ENCODE results near the gene ENKD1.

ENKD1 gene

GRCh38 chr16:67683767-67684166 lies 17.2 kb upstream of the ENKD1 start:
- DNase-seq (ENCODE audit: low spot score): no peak
- ChIA-PET POLR2A (ENCODE audit: low non-redundant PET) (no interaction called here), CTCF (interaction anchor here (2.7 kb wide), 1 partner anchor 11 kb away, joined by 15 read pairs; no protein-coding TSS in a partner anchor)
- TF ChIP-seq, protein P1, sequence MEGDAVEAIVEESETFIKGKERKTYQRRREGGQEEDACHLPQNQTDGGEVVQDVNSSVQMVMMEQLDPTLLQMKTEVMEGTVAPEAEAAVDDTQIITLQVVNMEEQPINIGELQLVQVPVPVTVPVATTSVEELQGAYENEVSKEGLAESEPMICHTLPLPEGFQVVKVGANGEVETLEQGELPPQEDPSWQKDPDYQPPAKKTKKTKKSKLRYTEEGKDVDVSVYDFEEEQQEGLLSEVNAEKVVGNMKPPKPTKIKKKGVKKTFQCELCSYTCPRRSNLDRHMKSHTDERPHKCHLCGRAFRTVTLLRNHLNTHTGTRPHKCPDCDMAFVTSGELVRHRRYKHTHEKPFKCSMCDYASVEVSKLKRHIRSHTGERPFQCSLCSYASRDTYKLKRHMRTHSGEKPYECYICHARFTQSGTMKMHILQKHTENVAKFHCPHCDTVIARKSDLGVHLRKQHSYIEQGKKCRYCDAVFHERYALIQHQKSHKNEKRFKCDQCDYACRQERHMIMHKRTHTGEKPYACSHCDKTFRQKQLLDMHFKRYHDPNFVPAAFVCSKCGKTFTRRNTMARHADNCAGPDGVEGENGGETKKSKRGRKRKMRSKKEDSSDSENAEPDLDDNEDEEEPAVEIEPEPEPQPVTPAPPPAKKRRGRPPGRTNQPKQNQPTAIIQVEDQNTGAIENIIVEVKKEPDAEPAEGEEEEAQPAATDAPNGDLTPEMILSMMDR (conservative IDR thresholded peaks at IDR 0.05; ENCODE audit: low read depth): no peak
- H3K27ac ChIP-seq: no peak overlapping the region

- no peak overlapping the region for H3K27ac ChIP-seq
- TF ChIP-seq, protein P1 (conservative IDR thresholded peaks at IDR 0.05; ENCODE audit: low read depth): no peak
- ChIA-PET POLR2A (ENCODE audit: low non-redundant PET) (no interaction called here), CTCF (interaction anchor here (0.6 to 0.9 kb wide), 3 partner anchors 43 to 136 kb away, joined by 3 to 4 read pairs (median 4); no protein-coding TSS in a partner anchor)
- no peak for DNase-seq (ENCODE audit: low spot score)
These were observed 13.7 kb upstream of the ENKD1 start for GRCh38 chr16:67679935-67680897.

DNA sequence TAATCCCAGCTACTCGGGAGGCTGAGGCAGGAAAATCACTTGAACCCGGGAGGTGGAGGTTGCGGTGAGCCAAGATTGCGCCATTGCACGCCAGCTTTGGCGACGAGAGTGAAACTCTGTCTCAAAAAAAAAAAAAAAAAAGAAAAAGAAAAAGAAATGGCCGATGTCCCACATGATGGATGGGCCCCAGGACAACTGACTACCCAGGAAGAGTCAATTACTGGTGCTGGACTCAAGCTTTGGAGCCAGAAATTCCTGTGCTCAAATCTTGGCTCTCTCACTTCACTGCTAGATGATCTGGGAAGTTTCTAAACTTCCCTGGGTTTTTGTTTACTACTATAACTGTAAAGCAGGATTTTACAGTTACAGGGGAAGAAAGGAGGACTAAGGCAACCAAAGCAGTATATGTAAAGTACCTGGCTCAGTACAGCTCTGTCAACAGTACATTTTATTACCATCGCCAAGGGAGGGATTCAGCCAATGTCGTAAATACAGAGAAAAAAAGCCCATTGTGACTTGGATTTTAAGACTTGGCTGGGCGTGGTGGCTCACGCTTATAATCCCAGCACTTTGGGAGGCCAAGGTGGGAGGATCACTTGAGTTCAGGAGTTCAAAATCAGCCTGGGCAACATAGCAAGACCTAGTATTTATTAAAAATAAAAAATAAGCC lies 11.9 kb upstream of the ENKD1 start:
- DNase-seq (ENCODE audit: low spot score): no peak
- ChIA-PET CTCF (no interaction called here), POLR2A (ENCODE audit: low non-redundant PET) (interaction anchor here (0.7 kb wide), 1 partner anchor 155 kb away, joined by 3 read pairs; no protein-coding TSS in a partner anchor)
- TF ChIP-seq, protein P1 (conservative IDR thresholded peaks at IDR 0.05; ENCODE audit: low read depth): no peak
- no peak overlapping the region for H3K27ac ChIP-seq

- peak overlapping the region; percentile 7; the same call in 1 of the 2 replicates for H3K27ac ChIP-seq
- no peak for DNase-seq (ENCODE audit: low spot score)
- ChIA-PET POLR2A (ENCODE audit: low non-redundant PET) (no interaction called here), CTCF (no interaction called here)
- TF ChIP-seq, protein P1 (conservative IDR thresholded peaks at IDR 0.05; ENCODE audit: low read depth): no peak
These were observed 11.2 kb upstream of the ENKD1 start for GRCh38 chr16:67677712-67678111.

DNA sequence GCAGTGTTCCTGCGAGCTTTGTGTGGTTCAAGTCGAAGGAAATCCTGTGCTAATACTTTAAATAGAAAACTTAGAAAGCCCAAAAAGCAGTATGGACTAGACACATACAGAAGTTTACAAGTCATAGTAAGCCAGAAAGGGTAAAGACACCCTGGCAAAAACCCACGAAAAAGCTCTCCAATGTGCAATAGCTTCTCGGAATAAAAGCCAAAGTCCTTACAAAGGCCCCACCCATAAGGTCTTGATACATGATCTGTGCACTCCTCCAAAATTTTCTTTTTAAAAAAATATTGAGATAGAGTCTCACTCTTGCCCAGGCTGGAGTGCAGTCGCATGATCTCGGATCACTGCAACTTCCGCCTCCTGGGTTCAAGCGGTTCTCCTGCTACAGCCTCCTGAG lies 10.4 kb upstream of the ENKD1 start:
- ChIA-PET POLR2A (ENCODE audit: low non-redundant PET) (interaction anchor here (0.6 kb wide), 1 partner anchor 119 kb away, joined by 3 read pairs; no protein-coding TSS in a partner anchor), CTCF (interaction anchor here (0.7 to 1.0 kb wide), 3 partner anchors 9 to 196 kb away, joined by 3 to 7 read pairs (median 3); partner anchors contain the start of gene ATP6V0D1)
- no peak for DNase-seq (ENCODE audit: low spot score)
- TF ChIP-seq, protein P1 (conservative IDR thresholded peaks at IDR 0.05; ENCODE audit: low read depth): no peak
- H3K27ac ChIP-seq: peak overlapping the region; percentile 7; the same call in 1 of the 2 replicates

GRCh38 chr16:67676516-67676915 lies 10.0 kb upstream of the ENKD1 start:
- ChIA-PET POLR2A (ENCODE audit: low non-redundant PET) (interaction anchor here (0.6 kb wide), 1 partner anchor 119 kb away, joined by 3 read pairs; no protein-coding TSS in a partner anchor), CTCF (interaction anchor here (0.5 to 1.0 kb wide), 4 partner anchors 8 to 229 kb away, joined by 3 to 7 read pairs (median 4); partner anchors contain the start of gene ATP6V0D1)
- DNase-seq (ENCODE audit: low spot score): no peak
- TF ChIP-seq, protein P1 (conservative IDR thresholded peaks at IDR 0.05; ENCODE audit: low read depth): no peak
- H3K27ac ChIP-seq: no peak overlapping the region

All from RWPE1 (cell line).